ENCODE data around the gene ADGRV1. TPM values are rescaled to one million over a fixed set of nuclear protein-coding genes. Genes with fewer than 3 reads are reported as not detected.

ADGRV1 gene
- total RNA-seq, 4 donors from 2014 or later, result 0.39 to 1.9 (median 1.00) TPM

DNA sequence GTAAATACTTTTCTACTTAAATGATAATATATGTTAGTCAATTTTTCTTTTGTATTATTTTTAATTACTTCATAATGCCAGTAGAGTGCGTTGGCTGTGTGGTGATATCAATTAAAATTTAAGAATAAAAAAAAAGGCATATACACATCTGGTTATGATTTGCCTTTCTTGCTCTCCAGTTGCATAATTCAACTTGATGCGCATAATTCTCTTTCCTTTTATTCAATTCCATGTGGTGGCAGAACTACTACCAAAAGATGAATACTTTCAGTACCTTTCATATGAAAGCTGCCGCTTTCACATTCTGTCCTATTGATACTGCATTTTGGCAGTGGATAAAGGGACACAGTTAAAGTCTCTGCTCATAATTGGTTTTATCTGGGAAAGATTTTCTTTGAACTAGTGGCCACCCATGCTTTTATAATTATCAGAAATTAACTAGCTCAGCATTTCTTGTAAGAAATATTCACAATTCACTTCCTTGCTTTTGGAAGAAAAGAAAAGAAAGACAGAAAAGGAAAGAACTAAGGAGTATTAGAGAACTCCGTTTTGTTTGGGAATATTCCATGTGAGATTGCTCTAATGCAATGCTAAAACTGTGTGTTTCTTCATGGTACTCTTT, 12.3 kb upstream of the ADGRV1 start:
- Histone ChIP-seq H3K27me3 (peaks cover 0 to 3% of the 10 kb centered on the region in 2 donors), H3K4me1 (no peaks in the 10 kb centered on the region), H3K9me3 (no peaks in the 10 kb centered on the region), H3K4me3 (no peak overlapping the region), H3K27ac (no peak overlapping the region), H3K36me3 (no peaks in the 10 kb centered on the region)
- DNase-seq (ENCODE audit: low spot score in 2 of 2), result no peak
- TF ChIP-seq, protein P1, sequence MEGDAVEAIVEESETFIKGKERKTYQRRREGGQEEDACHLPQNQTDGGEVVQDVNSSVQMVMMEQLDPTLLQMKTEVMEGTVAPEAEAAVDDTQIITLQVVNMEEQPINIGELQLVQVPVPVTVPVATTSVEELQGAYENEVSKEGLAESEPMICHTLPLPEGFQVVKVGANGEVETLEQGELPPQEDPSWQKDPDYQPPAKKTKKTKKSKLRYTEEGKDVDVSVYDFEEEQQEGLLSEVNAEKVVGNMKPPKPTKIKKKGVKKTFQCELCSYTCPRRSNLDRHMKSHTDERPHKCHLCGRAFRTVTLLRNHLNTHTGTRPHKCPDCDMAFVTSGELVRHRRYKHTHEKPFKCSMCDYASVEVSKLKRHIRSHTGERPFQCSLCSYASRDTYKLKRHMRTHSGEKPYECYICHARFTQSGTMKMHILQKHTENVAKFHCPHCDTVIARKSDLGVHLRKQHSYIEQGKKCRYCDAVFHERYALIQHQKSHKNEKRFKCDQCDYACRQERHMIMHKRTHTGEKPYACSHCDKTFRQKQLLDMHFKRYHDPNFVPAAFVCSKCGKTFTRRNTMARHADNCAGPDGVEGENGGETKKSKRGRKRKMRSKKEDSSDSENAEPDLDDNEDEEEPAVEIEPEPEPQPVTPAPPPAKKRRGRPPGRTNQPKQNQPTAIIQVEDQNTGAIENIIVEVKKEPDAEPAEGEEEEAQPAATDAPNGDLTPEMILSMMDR (IDR thresholded peaks at IDR 0.05), result no peak
- TF ChIP-seq EP300 (IDR thresholded peaks at IDR 0.05) (no peak), POLR2A (IDR thresholded peaks at IDR 0.05) (no peak)
- whole genome bisulfite sequencing, 2 donors, result 67 to 69% methylated on average over 4 of the region's 4 CpGs

DNA sequence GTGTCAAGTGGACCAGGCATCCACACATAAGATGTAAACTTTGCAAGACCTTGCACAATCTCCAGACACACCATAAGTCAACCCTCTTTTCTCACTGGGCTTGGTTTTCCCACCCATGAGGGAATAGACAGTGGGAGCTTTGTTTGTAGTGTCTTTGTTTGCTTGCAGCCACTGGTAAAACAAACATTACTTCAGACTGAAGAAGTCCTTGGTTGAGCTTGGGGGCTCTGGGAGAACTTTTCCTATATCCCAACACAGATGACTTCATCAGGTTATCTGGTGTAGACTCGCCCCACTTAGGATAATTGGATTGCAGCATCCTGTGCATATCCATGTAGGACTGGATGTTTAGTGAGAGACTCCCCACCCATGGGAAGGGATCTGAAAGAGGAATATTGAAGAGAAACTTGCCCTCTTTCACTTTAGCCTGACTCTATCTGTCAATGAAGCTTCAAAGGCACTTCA, 11.5 kb upstream of the ADGRV1 start:
- no peak for DNase-seq (ENCODE audit: low spot score in 2 of 2)
- H3K4me1 ChIP-seq, result no peaks in the 10 kb centered on the region
- no peak overlapping the region for H3K4me3 ChIP-seq
- H3K27me3 ChIP-seq, result peaks cover 0 to 3% of the 10 kb centered on the region in 2 donors
- no peaks in the 10 kb centered on the region for H3K9me3 ChIP-seq
- TF ChIP-seq, protein P1 (IDR thresholded peaks at IDR 0.05), result no peak
- TF ChIP-seq POLR2A (IDR thresholded peaks at IDR 0.05) (no peak), EP300 (IDR thresholded peaks at IDR 0.05) (no peak)
- WGBS, 2 donors, result 50 to 57% methylated on average over 1 of the region's 1 CpG
- H3K36me3 ChIP-seq, result no peaks in the 10 kb centered on the region
- no peak overlapping the region for H3K27ac ChIP-seq

- no peak for DNase-seq (ENCODE audit: low spot score in 2 of 2)
- Histone ChIP-seq H3K36me3 (no peaks in the 10 kb centered on the region), H3K27ac (no peak overlapping the region), H3K27me3 (peaks cover 0 to 3% of the 10 kb centered on the region in 2 donors), H3K9me3 (no peaks in the 10 kb centered on the region), H3K4me1 (no peaks in the 10 kb centered on the region), H3K4me3 (no peak overlapping the region)
- 27 to 29% methylated on average over 5 of the region's 5 CpGs for WGBS, 2 donors
- TF ChIP-seq, protein P1 (IDR thresholded peaks at IDR 0.05), result no peak
- no peak for TF ChIP-seq POLR2A (IDR thresholded peaks at IDR 0.05)
Measured at GRCh38 chr5:90548069-90548593, 10.5 kb upstream of the ADGRV1 start.

- no peak overlapping the region for H3K4me3 ChIP-seq
- no peaks in the 10 kb centered on the region for H3K9me3 ChIP-seq
- H3K27ac ChIP-seq, result no peak overlapping the region
- no peaks in the 10 kb centered on the region for H3K36me3 ChIP-seq
- no peaks in the 10 kb centered on the region for H3K4me1 ChIP-seq
- DNase-seq (ENCODE audit: low spot score in 2 of 2), result no peak
- no peaks in the 10 kb centered on the region for H3K27me3 ChIP-seq
- TF ChIP-seq, protein P1 (IDR thresholded peaks at IDR 0.05), result no peak
- TF ChIP-seq POLR2A (IDR thresholded peaks at IDR 0.05) (no peak), EP300 (IDR thresholded peaks at IDR 0.05) (no peak)
Measured at GRCh38 chr5:90549223-90549622, 9.4 kb upstream of the ADGRV1 start.

DNA sequence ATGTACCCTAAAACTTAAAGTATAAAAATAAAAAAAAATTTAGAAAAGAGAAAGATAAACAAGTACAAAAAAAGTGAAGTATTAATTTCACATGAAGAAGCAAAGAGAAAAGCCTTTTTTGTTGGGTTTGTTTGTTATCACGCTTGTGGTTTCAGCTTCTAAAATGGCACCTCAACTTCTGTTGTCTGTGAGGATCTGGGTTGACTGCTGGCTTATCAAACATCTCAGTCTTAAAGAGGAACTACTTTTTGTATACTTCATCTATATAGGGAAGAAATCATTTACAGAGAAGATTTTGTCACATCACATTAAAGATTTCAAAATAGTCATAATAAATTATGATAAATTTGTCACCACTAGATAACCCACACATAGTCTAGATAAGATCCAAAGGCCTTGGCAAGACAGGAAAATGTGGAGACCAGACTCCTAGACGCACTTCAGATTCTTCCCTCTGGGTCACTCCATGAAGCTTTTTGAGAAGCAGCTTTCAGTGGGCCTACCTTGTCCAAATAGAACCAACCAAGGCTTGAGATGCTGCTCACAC, 8.8 kb upstream of the ADGRV1 start:
- 77 to 88% methylated on average over 2 of the region's 2 CpGs for WGBS, 2 donors
- H3K4me3 ChIP-seq, result no peak overlapping the region
- TF ChIP-seq EP300 (IDR thresholded peaks at IDR 0.05) (no peak), POLR2A (IDR thresholded peaks at IDR 0.05) (no peak)
- TF ChIP-seq, protein P1 (IDR thresholded peaks at IDR 0.05), result no peak

More for the DNA sequence above, 8.8 kb upstream of the ADGRV1 start:
- Histone ChIP-seq H3K27me3 (no peaks in the 10 kb centered on the region), H3K9me3 (no peaks in the 10 kb centered on the region), H3K36me3 (no peaks in the 10 kb centered on the region), H3K27ac (no peak overlapping the region), H3K4me1 (no peaks in the 10 kb centered on the region)
- DNase-seq (ENCODE audit: low spot score in 2 of 2), result no peak

All from tibial nerve (tissue), 4 donors.